Cardiac muscle cell (in vitro differentiated cells and primary cell): ENCODE data around the gene RSAD2. TPM values are rescaled to one million over a fixed set of nuclear protein-coding genes. Genes with fewer than 3 reads are reported as not detected.
"Not testable (repeated sequence)": the region's sequence is repeated elsewhere in the genome, so short reads cannot be mapped to it uniquely, and the experiment has no call there.

Source experiments
- DNase-seq, 2 donors: peaks; one replicate each; pipeline versions ENCODE4 v3.0.0 to v3.0.0-alpha.2; 2010 to 2017; ENCODE audit warnings: low read depth in 1 of 2, low spot score in 1 of 2
- H3K27ac ChIP-seq: fragments of 200-600 bp; sonication (generic); 2 replicates; pipeline ENCODE4 v1.5.1; 2016
- H3K27me3 ChIP-seq: fragments of 200-600 bp; sonication (generic); 2 replicates; pipeline ENCODE4 v1.6.0; 2016; ENCODE audit warnings: control low read depth
- H3K36me3 ChIP-seq: fragments of 200-600 bp; sonication (generic); 2 replicates; pipeline ENCODE4 v1.5.1; 2016; ENCODE audit warnings: control low read depth
- H3K4me1 ChIP-seq: fragments of 200-600 bp; sonication (generic); 2 replicates; pipeline ENCODE4 v1.8.1; 2017; ENCODE audit warnings: low read depth, mild to moderate bottlenecking, mixed run types
- H3K4me3 ChIP-seq: fragments of 200-600 bp; sonication (generic); 2 replicates; pipeline ENCODE4 v1.5.1; 2016; ENCODE audit warnings: mild to moderate bottlenecking
- H3K9me3 ChIP-seq: fragments of 200-600 bp; sonication (generic); 2 replicates; pipeline ENCODE4 v1.5.1; 2017; ENCODE audit warnings: low read depth, mild to moderate bottlenecking, control low read depth
- CTCF ChIP-seq: IDR thresholded peaks from 2 replicates; pipeline ENCODE4 v1.5.1; 2012; ENCODE audit warnings: low read depth, mild to moderate bottlenecking, low read length
- polyA plus RNA-seq: library from polyadenylated mRNA; unstranded; fragments of >200 nt; fragmentation: Nextera tagmentation; extraction: Ambion mirVana; gene quantifications from 2 replicates; pipeline ENCODE4 v1.2.1, GENCODE V29; 2016
- total RNA-seq: library from RNA; depleted of rRNA; stranded (reverse); fragments of >200 nt; gene quantifications from 2 replicates; pipeline ENCODE4 v1.2.3, GENCODE V29; 2016

The RSAD2 gene
- total and polyA plus RNA-seq, 2 experiments from 2014 or later = 0.12 to 0.65 TPM

DNA sequence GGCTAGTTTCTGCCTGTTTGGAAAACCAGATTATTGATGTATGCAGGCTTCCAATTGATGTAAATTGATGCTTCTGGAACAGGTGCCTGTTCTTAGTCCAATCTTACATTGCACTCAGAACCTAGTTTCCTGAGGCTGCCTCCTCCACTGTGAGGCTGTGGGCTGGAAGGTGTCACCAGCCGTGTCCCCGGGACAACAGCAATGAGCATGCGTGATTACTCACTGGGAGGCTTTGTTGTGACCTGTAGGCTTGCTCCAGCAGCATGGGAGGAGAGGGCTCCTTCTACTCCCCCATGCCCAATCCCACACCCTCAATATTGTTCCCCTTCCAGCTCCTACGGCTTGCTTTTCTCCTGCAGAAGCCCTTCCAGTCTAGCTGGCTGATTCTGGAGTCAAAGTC lies 11.1 kb downstream of the RSAD2 start:
- Histone ChIP-seq H3K4me3 (no peak overlapping the region), H3K9me3 (no peaks in the 10 kb centered on the region), H3K27ac (no peak overlapping the region), H3K27me3 (no peaks in the 10 kb centered on the region), H3K4me1 (no peaks in the 10 kb centered on the region), H3K36me3 (no peaks in the 10 kb centered on the region)
- TF ChIP-seq CTCF = no peak
- DNase-seq = no peak

DNA sequence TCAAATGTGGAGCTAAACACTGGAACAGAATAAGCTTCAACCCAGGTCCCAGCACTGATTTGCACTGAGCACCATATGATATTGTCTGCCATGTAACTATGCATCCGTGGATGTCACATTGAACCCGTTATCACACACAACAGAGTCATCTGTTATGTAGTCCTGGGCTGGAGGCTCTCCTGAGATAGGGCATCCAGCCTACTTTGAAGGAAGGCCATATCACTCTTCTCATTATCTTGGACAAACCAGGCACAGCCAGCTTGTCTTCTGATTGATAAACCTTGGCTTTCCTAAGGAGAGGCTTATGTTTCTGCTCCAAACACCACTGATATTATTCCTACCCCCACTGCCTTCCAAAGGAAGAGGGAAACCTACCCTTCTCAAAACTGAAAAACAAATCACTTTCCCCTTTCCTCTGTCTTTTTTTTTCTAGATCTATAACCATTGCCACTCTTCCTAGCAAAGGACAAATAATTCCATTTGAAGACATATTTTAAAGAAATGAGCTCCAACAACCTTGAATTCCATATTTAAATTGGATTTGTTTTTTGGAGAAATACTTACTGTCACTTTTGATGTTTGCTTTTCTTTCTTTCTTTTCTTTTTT lies 16.4 kb downstream of the RSAD2 start:
- DNase-seq = no peak
- no peak overlapping the region for H3K4me3 ChIP-seq
- no peaks in the 10 kb centered on the region for H3K4me1 ChIP-seq
- H3K27ac ChIP-seq = no peak overlapping the region
- no peaks in the 10 kb centered on the region for H3K27me3 ChIP-seq
- no peaks in the 10 kb centered on the region for H3K36me3 ChIP-seq
- no peak for TF ChIP-seq CTCF
- H3K9me3 ChIP-seq = no peaks in the 10 kb centered on the region

- TF ChIP-seq CTCF = peak; percentile 57
- no peak overlapping the region for H3K4me3 ChIP-seq
- DNase-seq = peak; percentile 36 to 65
- no peaks in the 10 kb centered on the region for H3K9me3 ChIP-seq
- H3K27me3 ChIP-seq = no peaks in the 10 kb centered on the region
- no peaks in the 10 kb centered on the region for H3K4me1 ChIP-seq
- no peaks in the 10 kb centered on the region for H3K36me3 ChIP-seq
- no peak overlapping the region for H3K27ac ChIP-seq
These were observed 19.6 kb downstream of the RSAD2 start for GRCh38 chr2:6896930-6897759.

GRCh38 chr2:6902581-6902980 lies 25.0 kb downstream of the RSAD2 start:
- H3K4me1 ChIP-seq, H3K27me3 ChIP-seq, DNase-seq, H3K36me3 ChIP-seq, H3K9me3 ChIP-seq, H3K27ac ChIP-seq, H3K4me3 ChIP-seq: not testable (repeated sequence)

GRCh38 chr2:6905668-6906067 lies 28.1 kb downstream of the RSAD2 start:
- H3K4me1 ChIP-seq = no peaks in the 10 kb centered on the region
- H3K27ac ChIP-seq = no peak overlapping the region
- no peak for TF ChIP-seq CTCF
- H3K4me3 ChIP-seq = no peak overlapping the region
- no peak for DNase-seq
- H3K9me3 ChIP-seq = no peaks in the 10 kb centered on the region
- H3K27me3 ChIP-seq = no peaks in the 10 kb centered on the region
- H3K36me3 ChIP-seq = no peaks in the 10 kb centered on the region

GRCh38 chr2:6906165-6906741 lies 28.7 kb downstream of the RSAD2 start:
- Histone ChIP-seq H3K4me1 (no peaks in the 10 kb centered on the region), H3K36me3 (no peaks in the 10 kb centered on the region), H3K4me3 (no peak overlapping the region), H3K27ac (no peak overlapping the region), H3K9me3 (no peaks in the 10 kb centered on the region), H3K27me3 (no peaks in the 10 kb centered on the region)
- TF ChIP-seq CTCF = no peak
- no peak for DNase-seq
